ENCODE results near the gene BCL2L14. TPM values are rescaled to one million over a fixed set of nuclear protein-coding genes. Genes with fewer than 3 reads are reported as not detected.

BCL2L14 gene
- total RNA-seq, 2 experiments from 2014 or later = 0.28 to 0.38 TPM

DNA sequence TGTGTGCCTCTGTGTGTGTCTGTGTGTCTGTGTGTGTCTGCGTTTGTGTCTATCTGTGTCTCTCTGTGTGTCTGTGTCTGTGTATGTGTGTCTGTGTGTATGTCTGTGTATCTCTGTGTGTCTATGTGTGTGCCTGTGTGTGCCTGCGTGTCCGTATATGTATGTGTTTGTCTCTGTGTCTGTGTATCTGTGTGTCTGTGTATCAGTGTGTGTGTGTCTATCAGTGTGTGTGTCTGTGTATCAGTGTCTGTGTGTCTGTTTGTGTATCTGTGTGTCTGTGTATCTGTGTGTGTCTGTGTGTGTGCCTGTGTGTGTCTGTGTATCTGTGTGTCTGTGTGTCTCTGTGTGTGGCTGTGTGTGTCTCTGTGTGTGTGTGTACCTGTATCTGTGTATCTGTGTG lies 23.1 kb upstream of the BCL2L14 start:
- Mint-ChIP-seq H3K36me3 (ENCODE audit: low read depth) (no peaks in the 10 kb centered on the region), H3K4me3 (no peak overlapping the region), H3K27ac (no peak overlapping the region), H3K27me3 (no peaks in the 10 kb centered on the region), H3K9me3 (no peaks in the 10 kb centered on the region), H3K4me1 (ENCODE audit: low read depth) (no peaks in the 10 kb centered on the region)
- DNase-seq = no peak
- CTCF ChIA-PET = no interaction called here
- Histone ChIP-seq H3K4me3 (ENCODE audit: low read length) (no peak overlapping the region), H3K36me3 (ENCODE audit: insufficient read depth, low read length) (no peaks in the 10 kb centered on the region), H3K4me1 (ENCODE audit: insufficient read depth, low read length) (no peaks in the 10 kb centered on the region), H3K27me3 (ENCODE audit: control insufficient read depth in 1 of 2, insufficient read depth in 2 of 2, low read length in 2 of 2) (no peaks in the 10 kb centered on the region), H3K9me3 (ENCODE audit: control insufficient read depth in 1 of 2, insufficient read depth in 1 of 2, low read length in 2 of 2) (no peaks in the 10 kb centered on the region), H3K27ac (ENCODE audit: low read depth in 1 of 2, low read length in 2 of 2) (no peak overlapping the region)
- TF ChIP-seq, protein P1, sequence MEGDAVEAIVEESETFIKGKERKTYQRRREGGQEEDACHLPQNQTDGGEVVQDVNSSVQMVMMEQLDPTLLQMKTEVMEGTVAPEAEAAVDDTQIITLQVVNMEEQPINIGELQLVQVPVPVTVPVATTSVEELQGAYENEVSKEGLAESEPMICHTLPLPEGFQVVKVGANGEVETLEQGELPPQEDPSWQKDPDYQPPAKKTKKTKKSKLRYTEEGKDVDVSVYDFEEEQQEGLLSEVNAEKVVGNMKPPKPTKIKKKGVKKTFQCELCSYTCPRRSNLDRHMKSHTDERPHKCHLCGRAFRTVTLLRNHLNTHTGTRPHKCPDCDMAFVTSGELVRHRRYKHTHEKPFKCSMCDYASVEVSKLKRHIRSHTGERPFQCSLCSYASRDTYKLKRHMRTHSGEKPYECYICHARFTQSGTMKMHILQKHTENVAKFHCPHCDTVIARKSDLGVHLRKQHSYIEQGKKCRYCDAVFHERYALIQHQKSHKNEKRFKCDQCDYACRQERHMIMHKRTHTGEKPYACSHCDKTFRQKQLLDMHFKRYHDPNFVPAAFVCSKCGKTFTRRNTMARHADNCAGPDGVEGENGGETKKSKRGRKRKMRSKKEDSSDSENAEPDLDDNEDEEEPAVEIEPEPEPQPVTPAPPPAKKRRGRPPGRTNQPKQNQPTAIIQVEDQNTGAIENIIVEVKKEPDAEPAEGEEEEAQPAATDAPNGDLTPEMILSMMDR (IDR thresholded peaks at IDR 0.05) = no peak
- no peak for ATAC-seq (ENCODE audit: poor library complexity)
- POLR2A ChIA-PET = no interaction called here
- intact Hi-C loops (cut with DNase I, micrococcal nuclease) = no loop called here

GRCh38 chr12:12048266-12048665 lies 22.5 kb upstream of the BCL2L14 start:
- Mint-ChIP-seq H3K36me3 (ENCODE audit: low read depth) (no peaks in the 10 kb centered on the region), H3K27me3 (no peaks in the 10 kb centered on the region), H3K4me1 (ENCODE audit: low read depth) (no peaks in the 10 kb centered on the region), H3K4me3 (no peak overlapping the region), H3K27ac (no peak overlapping the region), H3K9me3 (no peaks in the 10 kb centered on the region)
- ATAC-seq (ENCODE audit: poor library complexity) = no peak
- Histone ChIP-seq H3K9me3 (ENCODE audit: control insufficient read depth in 1 of 2, insufficient read depth in 1 of 2, low read length in 2 of 2) (no peaks in the 10 kb centered on the region), H3K36me3 (ENCODE audit: insufficient read depth, low read length) (no peaks in the 10 kb centered on the region), H3K27me3 (ENCODE audit: control insufficient read depth in 1 of 2, insufficient read depth in 2 of 2, low read length in 2 of 2) (no peaks in the 10 kb centered on the region), H3K4me1 (ENCODE audit: insufficient read depth, low read length) (no peaks in the 10 kb centered on the region), H3K27ac (ENCODE audit: low read depth in 1 of 2, low read length in 2 of 2) (no peak overlapping the region), H3K4me3 (ENCODE audit: low read length) (no peak overlapping the region)
- intact Hi-C loops (cut with DNase I, micrococcal nuclease) = no loop called here
- TF ChIP-seq, protein P1 (IDR thresholded peaks at IDR 0.05) = no peak
- POLR2A ChIA-PET = no interaction called here
- no peak for DNase-seq
- CTCF ChIA-PET = no interaction called here

- Histone ChIP-seq H3K36me3 (ENCODE audit: insufficient read depth, low read length) (no peaks in the 10 kb centered on the region), H3K4me1 (ENCODE audit: insufficient read depth, low read length) (no peaks in the 10 kb centered on the region), H3K4me3 (ENCODE audit: low read length) (no peak overlapping the region), H3K27me3 (ENCODE audit: control insufficient read depth in 1 of 2, insufficient read depth in 2 of 2, low read length in 2 of 2) (no peaks in the 10 kb centered on the region), H3K9me3 (ENCODE audit: control insufficient read depth in 1 of 2, insufficient read depth in 1 of 2, low read length in 2 of 2) (no peaks in the 10 kb centered on the region), H3K27ac (ENCODE audit: low read depth in 1 of 2, low read length in 2 of 2) (no peak overlapping the region)
- H3K27ac Mint-ChIP-seq = no peak overlapping the region
- no peaks in the 10 kb centered on the region for H3K4me1 Mint-ChIP-seq (ENCODE audit: low read depth)
- TF ChIP-seq, protein P1 (IDR thresholded peaks at IDR 0.05) = no peak
- no peak for ATAC-seq (ENCODE audit: poor library complexity)
- H3K4me3 Mint-ChIP-seq = no peak overlapping the region
- ChIA-PET POLR2A (no interaction called here), CTCF (no interaction called here)
- no peaks in the 10 kb centered on the region for H3K27me3 Mint-ChIP-seq
- H3K9me3 Mint-ChIP-seq = no peaks in the 10 kb centered on the region
- DNase-seq = no peak
- no peaks in the 10 kb centered on the region for H3K36me3 Mint-ChIP-seq (ENCODE audit: low read depth)
- intact Hi-C loops (cut with DNase I, micrococcal nuclease) = no loop called here
Measured at GRCh38 chr12:12048714-12049113, 22.0 kb upstream of the BCL2L14 start.

All from CD4-positive, alpha-beta T cell (primary cell).